Measurements from ENCODE around the gene MKS1. TPM values are rescaled to one million over a fixed set of nuclear protein-coding genes. Genes with fewer than 3 reads are reported as not detected.

Gene MKS1
- total and polyA plus RNA-seq, 2 of the 8 experiments (the other 6 are each of a cell fraction or from before 2014, with no cell fraction given), result 12.0 to 21.7 TPM

DNA sequence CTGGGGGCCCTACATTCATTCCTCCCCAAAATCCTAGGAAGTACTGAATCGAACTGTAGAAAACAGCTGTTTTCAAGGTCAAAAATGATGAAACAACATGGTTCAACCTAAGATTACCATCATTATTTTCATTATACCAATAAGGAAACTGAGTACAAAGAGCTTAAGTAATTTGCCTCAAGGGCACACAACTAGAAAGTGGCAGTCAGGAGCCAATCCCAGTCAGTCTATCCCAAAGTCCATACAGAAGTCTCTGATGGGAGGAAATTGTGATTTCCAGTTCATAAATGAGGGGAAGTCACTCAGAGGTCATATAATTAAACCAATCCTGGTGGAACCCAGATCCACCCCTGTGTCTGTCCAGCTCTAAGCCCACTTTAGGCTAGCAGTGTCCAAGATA is 27.7 kb upstream of the MKS1 start (continued):
- TF ChIP-seq SRF (IDR thresholded peaks at IDR 0.05; ENCODE audit: low read depth, low read length) (no peak), TAF1 (IDR thresholded peaks at IDR 0.05; ENCODE audit: low read depth, low read length) (no peak), E2F6 (IDR thresholded peaks at IDR 0.05) (no peak), TEAD4 (IDR thresholded peaks at IDR 0.05; ENCODE audit: low read depth, low read length) (no peak), CHD1 (IDR thresholded peaks at IDR 0.05; ENCODE audit: low read depth, low read length) (no peak), BRCA1 (IDR thresholded peaks at IDR 0.05; ENCODE audit: low read depth, low read length) (no peak)

Data from H1 (cell line).